ENCODE results near the gene CCDC148. TPM values are rescaled to one million over a fixed set of nuclear protein-coding genes. Genes with fewer than 3 reads are reported as not detected.

CCDC148 gene
- total and polyA plus RNA-seq, 8 donors: 0.64 to 6.0 (median 3.5) TPM

- intact Hi-C loops (cut with DNase I): no loop called here
- DNase-seq (no peak), ATAC-seq (peak; percentile 51)
- Histone ChIP-seq H3K9me3 (no peaks in the 10 kb centered on the region), H3K4me3 (no peak overlapping the region), H3K27ac (no peak overlapping the region), H3K27me3 (no peaks in the 10 kb centered on the region), H3K36me3 (no peaks in the 10 kb centered on the region), H3K4me1 (peaks cover 0 to 28% of the 10 kb centered on the region in 2 donors)
- peak; percentile 23 to 35 for TF ChIP-seq CTCF (IDR thresholded peaks at IDR 0.05)
Observed at GRCh38 chr2:158464426-158465281, 8.1 kb upstream of the CCDC148 start.

- Histone ChIP-seq H3K27ac (no peak overlapping the region), H3K4me1 (peaks cover 0 to 39% of the 10 kb centered on the region in 2 donors), H3K27me3 (no peaks in the 10 kb centered on the region), H3K9me3 (no peaks in the 10 kb centered on the region), H3K4me3 (no peak overlapping the region), H3K36me3 (no peaks in the 10 kb centered on the region)
- ATAC-seq (no peak), DNase-seq (no peak)
- intact Hi-C loops (cut with DNase I): no loop called here
- no peak for TF ChIP-seq CTCF (IDR thresholded peaks at IDR 0.05)
Observed at GRCh38 chr2:158463496-158464095, 7.0 kb upstream of the CCDC148 start.

- no peak overlapping the region for H3K4me3 ChIP-seq
- H3K4me1 ChIP-seq: peaks cover 0 to 51% of the 10 kb centered on the region in 2 donors
- H3K27me3 ChIP-seq: no peaks in the 10 kb centered on the region
- intact Hi-C loops (cut with DNase I): no loop called here
- TF ChIP-seq CTCF (IDR thresholded peaks at IDR 0.05): no peak
- no peaks in the 10 kb centered on the region for H3K36me3 ChIP-seq
- no peaks in the 10 kb centered on the region for H3K9me3 ChIP-seq
- ATAC-seq (no peak), DNase-seq (no peak)
- H3K27ac ChIP-seq: no peak overlapping the region
Observed at GRCh38 chr2:158460632-158461297, 4.2 kb upstream of the CCDC148 start.

- Histone ChIP-seq H3K4me3 (peak overlapping the region in 1 of 2 donors; percentile 87), H3K9me3 (no peaks in the 10 kb centered on the region), H3K27me3 (no peaks in the 10 kb centered on the region), H3K4me1 (peaks cover 0 to 52% of the 10 kb centered on the region in 2 donors), H3K27ac (no peak overlapping the region), H3K36me3 (no peaks in the 10 kb centered on the region)
- intact Hi-C loops (cut with DNase I): loop anchor here in 1 of 2 donors (10.0 kb wide), 1 partner anchor 275 kb away; no protein-coding TSS in a partner anchor
- TF ChIP-seq CTCF (IDR thresholded peaks at IDR 0.05): no peak
- ATAC-seq (no peak), DNase-seq (peak in 2 of 4 donors; percentile 35 to 36)
Observed at GRCh38 chr2:158459161-158460003, 2.8 kb upstream of the CCDC148 start.
